SH-SY5Y (cell line): ENCODE measurements around the gene FGFR3.

Source experiments
- GATA2 ChIP-seq: IDR thresholded peaks from 2 replicates; pipeline ENCODE4 v1.6.1; 2011; ENCODE audit warnings: mild to moderate bottlenecking, low read depth, low read length
- GATA3 ChIP-seq: IDR thresholded peaks from 2 replicates; pipeline ENCODE4 v1.6.1; 2011; ENCODE audit warnings: low read depth, mild to moderate bottlenecking, low read length, moderate library complexity

DNA sequence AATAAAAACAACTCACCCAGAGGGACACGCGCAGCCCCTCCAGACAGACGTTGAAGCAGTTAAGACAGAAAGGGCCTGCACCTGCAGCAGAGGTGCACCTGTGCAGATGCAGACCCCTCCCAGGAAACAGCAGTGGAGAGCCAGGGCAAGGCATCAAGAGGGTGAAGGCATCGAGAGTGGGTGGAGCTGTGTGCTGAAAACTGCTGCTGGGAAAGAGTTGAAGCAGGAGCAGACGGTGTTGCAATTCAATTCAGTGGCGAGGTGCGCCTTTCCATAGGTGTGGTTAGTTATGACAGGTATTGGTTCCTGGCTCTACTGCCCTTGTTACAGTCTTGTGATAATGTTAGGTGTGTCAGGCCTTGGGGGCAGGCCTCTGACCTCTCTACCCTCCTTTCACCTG lies 46.2 kb downstream of the FGFR3 start:
- TF ChIP-seq GATA2 (no peak), GATA3 (no peak)
